DOHH2 (cell line): Measurements from ENCODE around the gene ANKRD36C.
"Not testable (repeated sequence)": the region's sequence is repeated elsewhere in the genome, so short reads cannot be mapped to it uniquely, and the experiment has no call there.

Experiments used
- H3F3A ChIP-seq: fragments of 200-600 bp; sonication (generic), shearing (Covaris generic); 2 replicates; pipeline ENCODE4 v1.6.0; 2016; ENCODE audit warnings: antibody characterized with exemption, mild to moderate bottlenecking; ENCODE audit not compliant: control insufficient read depth, insufficient read depth
- H3K27ac ChIP-seq: fragments of 200-600 bp; sonication (generic); 2 replicates; pipeline ENCODE4 v1.5.1; 2014; ENCODE audit warnings: low read depth, mild to moderate bottlenecking, low read length, moderate library complexity
- H3K27me3 ChIP-seq: fragments of 200-600 bp; sonication (generic); 2 replicates; pipeline ENCODE4 v1.6.1; 2014; ENCODE audit warnings: mild to moderate bottlenecking, low read length, mixed read lengths; ENCODE audit not compliant: control insufficient read depth
- H3K36me3 ChIP-seq: fragments of 200-600 bp; sonication (generic); 2 replicates; pipeline ENCODE4 v1.6.1; 2014; ENCODE audit warnings: mild to moderate bottlenecking, low read length, moderate library complexity, mixed read lengths; ENCODE audit not compliant: control insufficient read depth
- H3K4me1 ChIP-seq: fragments of 200-600 bp; sonication (generic); 2 replicates; pipeline ENCODE4 v1.6.1; 2014; ENCODE audit warnings: mild to moderate bottlenecking, low read length, mixed read lengths; ENCODE audit not compliant: control insufficient read depth
- H3K4me2 ChIP-seq: fragments of 200-600 bp; sonication (generic); 2 replicates; pipeline ENCODE4 v1.6.0; 2014; ENCODE audit warnings: mild to moderate bottlenecking, low read length, moderate library complexity
- H3K4me3 ChIP-seq: fragments of 200-600 bp; sonication (generic); 2 replicates; pipeline ENCODE4 v1.5.1; 2014; ENCODE audit warnings: mild to moderate bottlenecking, low read length, mixed read lengths
- H3K79me2 ChIP-seq: fragments of 200-600 bp; sonication (generic); 2 replicates; pipeline ENCODE4 v1.6.1; 2014; ENCODE audit warnings: mild to moderate bottlenecking, low read length, mixed read lengths; ENCODE audit not compliant: control insufficient read depth
- H3K9me2 ChIP-seq: fragments of 200-600 bp; sonication (generic); replicated peaks from 2 replicates; pipeline ENCODE4 v1.6.1; 2014; ENCODE audit warnings: mild to moderate bottlenecking, low read length, mixed read lengths; ENCODE audit not compliant: control insufficient read depth
- H3K9me3 ChIP-seq: fragments of 200-600 bp; sonication (generic); 2 replicates; pipeline ENCODE4 v1.6.1; 2014; ENCODE audit warnings: antibody characterized with exemption, low read length, mixed read lengths; ENCODE audit not compliant: control insufficient read depth, insufficient read depth
- H4K20me1 ChIP-seq: fragments of 200-600 bp; sonication (generic); 2 replicates; pipeline ENCODE4 v1.6.0; 2014; ENCODE audit warnings: low read depth, mild to moderate bottlenecking, antibody characterized with exemption, low read length, moderate library complexity; ENCODE audit not compliant: control insufficient read depth, insufficient read depth
- TF ChIP-seq, protein P1 (sequence below): fragments of 200-600 bp; sonication (generic); IDR thresholded peaks from one replicate; pipeline ENCODE4 v1.5.1; 2014; ENCODE audit warnings: antibody characterized with exemption, mild to moderate bottlenecking, low read depth, low read length; ENCODE audit not compliant: poor library complexity, severe bottlenecking

The ANKRD36C gene

DNA sequence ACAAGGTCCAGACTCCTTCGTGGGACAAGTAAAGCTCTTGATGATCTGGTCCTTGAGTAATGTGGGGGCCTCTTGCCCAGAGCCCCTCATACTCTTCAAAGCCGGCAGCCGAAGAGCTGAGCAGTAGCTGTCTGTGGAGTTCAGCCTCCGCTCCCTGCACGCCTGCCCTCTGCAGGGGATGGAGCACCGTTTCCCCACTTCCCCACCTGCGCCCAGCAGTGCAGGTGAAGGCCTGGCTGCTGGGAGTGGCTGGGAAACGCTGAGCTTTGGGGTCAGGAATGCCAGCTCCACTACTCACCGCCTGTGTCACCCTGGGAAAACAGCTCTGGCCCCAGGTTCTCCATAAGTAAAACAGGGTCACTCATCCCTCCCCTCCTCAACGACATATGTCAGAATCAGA, 18.2 kb upstream of the ANKRD36C start:
- H3K27me3 ChIP-seq, H3K4me1 ChIP-seq, H3K9me2 ChIP-seq, H3K36me3 ChIP-seq, H3F3A ChIP-seq, H3K79me2 ChIP-seq, H4K20me1 ChIP-seq, H3K9me3 ChIP-seq, H3K27ac ChIP-seq: not testable (repeated sequence)
- peak overlapping the region; percentile 68 for H3K4me3 ChIP-seq
- H3K4me2 ChIP-seq: peak overlapping the region; percentile 61

DNA sequence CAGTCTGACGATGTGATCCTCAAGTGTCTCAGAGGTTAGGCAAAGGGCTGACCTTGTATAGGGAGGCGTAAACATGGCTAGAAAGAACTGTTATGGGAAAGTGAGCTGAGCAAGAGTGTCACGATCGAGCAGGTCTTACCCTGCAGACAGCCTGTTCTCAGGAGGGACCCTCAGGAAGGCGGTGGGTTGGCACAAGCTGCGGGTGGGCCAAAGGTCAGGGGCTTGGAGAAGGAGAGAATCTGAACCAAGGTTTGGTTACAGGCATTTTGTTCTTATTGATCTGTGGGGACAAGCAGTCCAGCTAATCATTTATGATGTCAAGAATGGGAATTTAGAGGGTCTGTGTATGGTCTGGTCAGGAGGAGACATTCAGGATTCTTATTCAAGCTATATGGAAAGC, 16.4 kb upstream of the ANKRD36C start:
- not testable (repeated sequence) for H3F3A ChIP-seq, H3K4me3 ChIP-seq, H4K20me1 ChIP-seq, H3K79me2 ChIP-seq, H3K27me3 ChIP-seq, H3K27ac ChIP-seq, H3K36me3 ChIP-seq, H3K4me2 ChIP-seq, H3K9me3 ChIP-seq, H3K4me1 ChIP-seq, H3K9me2 ChIP-seq

DNA sequence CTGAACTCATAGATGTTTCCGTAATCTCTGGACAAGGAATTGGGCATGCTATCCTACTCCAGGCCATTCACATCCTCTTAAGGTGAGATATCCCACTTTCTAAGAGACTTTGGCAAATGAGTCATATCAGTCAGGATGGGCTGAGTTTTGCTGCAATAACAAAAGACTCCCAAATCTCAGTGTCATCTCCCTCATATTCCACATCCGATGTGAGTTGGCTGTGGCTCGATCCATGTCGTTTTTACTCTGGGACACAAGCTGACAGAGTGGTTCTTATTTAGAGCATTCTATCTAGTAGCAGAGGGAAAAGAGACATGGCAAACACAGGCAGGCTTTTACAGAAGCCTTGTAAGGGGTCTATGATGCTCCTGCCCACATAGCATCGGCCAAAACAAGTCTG, 14.6 kb upstream of the ANKRD36C start:
- H3K27me3 ChIP-seq, H3K79me2 ChIP-seq, H3K9me2 ChIP-seq, H3K27ac ChIP-seq, H4K20me1 ChIP-seq, H3K4me1 ChIP-seq, H3K36me3 ChIP-seq, H3K4me2 ChIP-seq, H3F3A ChIP-seq, H3K9me3 ChIP-seq, H3K4me3 ChIP-seq: not testable (repeated sequence)

DNA sequence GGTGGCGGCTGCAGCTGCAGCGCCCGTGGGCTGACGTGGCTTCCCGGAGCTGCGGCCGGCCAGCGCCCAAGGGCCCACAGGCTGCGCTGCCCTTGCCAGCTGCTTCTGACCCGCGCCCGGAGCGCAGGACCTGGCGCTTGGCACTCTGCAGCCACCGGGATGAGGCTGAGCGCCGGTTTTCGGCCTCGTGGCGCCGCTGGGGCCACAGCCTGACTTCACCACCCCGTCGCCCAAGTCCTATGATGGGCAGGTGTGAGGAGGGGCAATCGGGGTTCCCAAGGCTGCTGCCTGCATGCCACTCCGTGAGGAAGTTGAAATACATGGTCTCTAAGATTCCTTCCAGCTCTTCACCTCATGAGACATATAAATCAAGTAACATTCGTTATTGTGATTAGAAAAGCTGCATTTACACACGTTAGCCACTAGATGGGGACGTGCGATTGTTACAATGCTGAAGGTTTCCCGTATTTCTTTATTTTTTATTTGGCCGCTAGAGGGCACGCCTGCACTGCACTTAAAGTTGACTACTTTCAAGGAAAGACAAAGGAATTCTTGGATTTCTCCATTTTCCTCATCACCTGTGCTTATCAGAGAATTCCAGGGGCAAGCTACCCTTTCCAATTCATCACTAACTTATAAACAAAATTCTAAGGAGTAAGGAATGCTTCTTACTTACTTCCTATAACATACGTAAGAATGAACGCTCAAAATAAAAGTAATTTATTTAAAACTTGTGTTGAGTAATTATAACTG, 1.1 kb upstream of the ANKRD36C start:
- Histone ChIP-seq H3K27ac (peak overlapping the region; percentile 59), H3K4me2 (peak overlapping the region; percentile 100), H3K4me3 (peak overlapping the region; percentile 94), H3K79me2 (peaks cover 16% of the 10 kb centered on the region)
- H4K20me1 ChIP-seq, H3F3A ChIP-seq, H3K27me3 ChIP-seq, H3K36me3 ChIP-seq, H3K4me1 ChIP-seq, H3K9me2 ChIP-seq, H3K9me3 ChIP-seq: not testable (repeated sequence)
- TF ChIP-seq, protein P1, sequence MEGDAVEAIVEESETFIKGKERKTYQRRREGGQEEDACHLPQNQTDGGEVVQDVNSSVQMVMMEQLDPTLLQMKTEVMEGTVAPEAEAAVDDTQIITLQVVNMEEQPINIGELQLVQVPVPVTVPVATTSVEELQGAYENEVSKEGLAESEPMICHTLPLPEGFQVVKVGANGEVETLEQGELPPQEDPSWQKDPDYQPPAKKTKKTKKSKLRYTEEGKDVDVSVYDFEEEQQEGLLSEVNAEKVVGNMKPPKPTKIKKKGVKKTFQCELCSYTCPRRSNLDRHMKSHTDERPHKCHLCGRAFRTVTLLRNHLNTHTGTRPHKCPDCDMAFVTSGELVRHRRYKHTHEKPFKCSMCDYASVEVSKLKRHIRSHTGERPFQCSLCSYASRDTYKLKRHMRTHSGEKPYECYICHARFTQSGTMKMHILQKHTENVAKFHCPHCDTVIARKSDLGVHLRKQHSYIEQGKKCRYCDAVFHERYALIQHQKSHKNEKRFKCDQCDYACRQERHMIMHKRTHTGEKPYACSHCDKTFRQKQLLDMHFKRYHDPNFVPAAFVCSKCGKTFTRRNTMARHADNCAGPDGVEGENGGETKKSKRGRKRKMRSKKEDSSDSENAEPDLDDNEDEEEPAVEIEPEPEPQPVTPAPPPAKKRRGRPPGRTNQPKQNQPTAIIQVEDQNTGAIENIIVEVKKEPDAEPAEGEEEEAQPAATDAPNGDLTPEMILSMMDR: peak; percentile 71

DNA sequence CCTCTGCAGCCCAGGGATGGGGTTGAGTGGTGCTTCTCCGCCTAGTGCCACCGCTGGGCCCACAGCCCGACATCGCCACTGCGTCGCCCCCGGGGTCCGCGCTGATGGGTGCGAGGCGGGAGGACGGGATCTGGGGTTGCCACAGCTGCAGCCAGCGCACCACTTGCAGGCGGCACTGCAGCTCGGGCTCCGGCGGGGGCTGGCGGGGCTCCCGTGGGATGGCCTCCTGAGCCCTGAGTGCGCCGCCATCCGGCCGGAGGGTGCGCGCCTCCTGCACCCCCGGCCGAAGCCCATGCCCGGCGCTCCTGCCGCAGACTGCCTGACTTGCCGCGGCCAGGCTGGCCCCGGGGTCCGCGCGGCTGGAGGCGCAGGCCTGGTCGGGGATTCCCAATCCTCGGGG, 478 bp upstream of the ANKRD36C start:
- H4K20me1 ChIP-seq, H3F3A ChIP-seq, H3K4me1 ChIP-seq, H3K9me3 ChIP-seq, H3K27me3 ChIP-seq, H3K36me3 ChIP-seq, H3K9me2 ChIP-seq: not testable (repeated sequence)
- Histone ChIP-seq H3K4me2 (peak overlapping the region; percentile 100), H3K79me2 (peaks cover 16% of the 10 kb centered on the region), H3K4me3 (peak overlapping the region; percentile 94), H3K27ac (peak overlapping the region; percentile 59; the same call in 1 of the 2 replicates)

DNA sequence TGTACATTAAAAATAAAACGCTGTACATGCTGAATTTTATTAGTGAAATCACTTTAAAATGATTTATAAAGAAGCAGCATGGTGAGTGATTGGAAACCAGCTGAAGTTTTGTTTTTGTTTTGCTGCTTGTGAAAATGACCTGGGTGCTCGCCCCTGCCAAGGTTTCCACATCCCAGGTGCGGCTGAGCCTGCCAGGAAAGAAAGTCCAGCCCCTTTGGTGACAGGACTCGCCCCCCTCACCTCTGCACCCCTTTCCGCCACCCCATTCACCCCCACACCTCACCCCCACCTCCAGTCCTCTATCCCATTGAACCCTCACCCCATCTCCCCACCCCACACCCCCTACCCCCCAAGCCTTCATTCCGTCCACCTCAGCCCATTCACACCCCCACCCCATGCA, 740 bp downstream of the ANKRD36C start:
- Histone ChIP-seq H3K4me2 (peak overlapping the region; percentile 41), H3K4me3 (peak overlapping the region; percentile 63)

DNA sequence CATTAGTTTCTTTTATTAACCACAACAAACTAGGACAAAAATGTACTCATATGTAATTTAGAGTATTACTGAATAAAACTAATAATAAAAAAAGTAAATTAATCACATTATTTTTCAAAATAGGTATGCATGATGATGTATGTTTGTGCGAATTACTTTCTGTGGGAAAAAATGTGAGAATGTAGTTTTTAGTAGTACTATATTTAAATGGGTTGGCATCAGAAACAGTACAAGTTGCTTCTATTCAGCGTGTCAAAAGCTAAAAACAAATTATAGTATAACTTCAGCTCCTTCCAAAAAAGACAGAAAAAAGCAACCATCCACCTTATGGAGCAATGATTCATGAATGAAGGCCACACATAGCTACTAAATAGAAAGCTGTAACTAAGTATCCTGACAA, 40.0 kb downstream of the ANKRD36C start:
- not testable (repeated sequence) for H3K79me2 ChIP-seq, H3K4me3 ChIP-seq, H4K20me1 ChIP-seq, H3K27me3 ChIP-seq, H3F3A ChIP-seq, H3K9me2 ChIP-seq, H3K36me3 ChIP-seq, H3K4me2 ChIP-seq, H3K27ac ChIP-seq, H3K4me1 ChIP-seq, H3K9me3 ChIP-seq

More for the DNA sequence above, 740 bp downstream of the ANKRD36C start:
- not testable (repeated sequence) for H3K9me3 ChIP-seq, H4K20me1 ChIP-seq, H3K4me1 ChIP-seq, H3K36me3 ChIP-seq, H3K27ac ChIP-seq, H3F3A ChIP-seq, H3K9me2 ChIP-seq, H3K27me3 ChIP-seq
- peaks cover 16% of the 10 kb centered on the region for H3K79me2 ChIP-seq
